Ureter (tissue), 1 donor: ENCODE measurements around the gene KCNMA1. TPM values are rescaled to one million over a fixed set of nuclear protein-coding genes. Genes with fewer than 3 reads are reported as not detected.
"Not testable (repeated sequence)": the region's sequence is repeated elsewhere in the genome, so short reads cannot be mapped to it uniquely, and the experiment has no call there.

Source experiments
- DNase-seq: peaks from one replicate; pipeline ENCODE4 v3.0.0-alpha.2; 2020; ENCODE audit warnings: low spot score
- total RNA-seq: library from RNA; stranded (reverse); gene quantifications from one replicate; pipeline ENCODE4 v1.2.4, GENCODE V29; 2023
- donor health status: DM: yes; HTN: yes; CAD: no.

Gene KCNMA1
- total RNA-seq, 1 donor from 2014 or later: 87.9 TPM

DNA sequence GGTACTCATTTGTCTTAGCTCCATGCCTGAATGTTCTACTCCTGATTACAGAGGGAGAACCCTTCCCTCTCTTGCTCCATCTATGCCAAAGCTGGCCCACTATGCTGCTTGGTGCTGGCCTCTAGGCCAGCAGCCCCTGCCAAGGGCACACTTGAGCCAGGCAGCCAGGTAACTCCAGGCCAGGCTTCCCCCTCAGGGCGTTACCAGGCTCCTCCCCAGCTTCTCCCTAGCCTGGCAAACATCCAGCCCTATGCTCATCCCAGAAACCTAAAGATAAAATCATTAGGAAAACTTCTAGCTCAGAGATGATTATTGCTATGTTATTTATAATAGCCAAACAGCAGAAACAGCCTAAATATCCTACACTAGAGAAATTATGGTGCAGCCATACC, 103.7 kb downstream of the KCNMA1 start:
- DNase-seq: no peak

DNA sequence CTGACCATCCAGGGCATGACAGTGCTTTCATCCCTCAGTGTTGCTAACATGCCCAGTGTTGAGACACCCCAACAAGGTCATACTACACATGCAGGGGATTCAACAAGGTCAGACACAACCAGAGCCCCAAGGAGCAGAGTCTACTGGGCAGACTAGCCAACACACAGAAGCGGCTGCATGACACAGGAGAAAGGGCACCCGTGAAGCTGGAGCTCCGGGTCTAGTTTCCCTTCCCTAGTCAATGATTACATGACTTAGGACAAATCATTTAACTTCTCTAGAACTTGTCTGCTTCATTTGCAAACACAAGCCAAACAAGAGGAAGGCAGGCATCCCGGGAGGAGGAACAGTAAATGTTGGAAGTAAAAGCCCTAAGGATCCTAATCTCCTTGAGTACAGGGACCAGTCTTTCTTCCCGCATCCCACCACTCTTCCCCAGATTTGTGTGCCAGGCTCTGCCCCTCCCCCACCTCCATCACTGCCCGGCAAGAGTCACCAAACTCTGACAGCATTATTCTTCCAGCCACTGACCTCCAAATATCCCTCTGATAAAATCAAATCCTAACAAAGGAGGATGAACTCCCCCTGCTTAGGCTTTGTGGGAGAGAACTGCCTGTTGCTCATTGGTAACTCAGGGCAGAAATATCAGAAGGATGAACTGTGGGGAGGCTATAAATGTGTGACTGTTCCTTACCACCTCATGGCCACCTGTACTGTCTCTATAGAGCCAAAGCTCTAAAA, 104.3 kb downstream of the KCNMA1 start:
- no peak for DNase-seq

DNA sequence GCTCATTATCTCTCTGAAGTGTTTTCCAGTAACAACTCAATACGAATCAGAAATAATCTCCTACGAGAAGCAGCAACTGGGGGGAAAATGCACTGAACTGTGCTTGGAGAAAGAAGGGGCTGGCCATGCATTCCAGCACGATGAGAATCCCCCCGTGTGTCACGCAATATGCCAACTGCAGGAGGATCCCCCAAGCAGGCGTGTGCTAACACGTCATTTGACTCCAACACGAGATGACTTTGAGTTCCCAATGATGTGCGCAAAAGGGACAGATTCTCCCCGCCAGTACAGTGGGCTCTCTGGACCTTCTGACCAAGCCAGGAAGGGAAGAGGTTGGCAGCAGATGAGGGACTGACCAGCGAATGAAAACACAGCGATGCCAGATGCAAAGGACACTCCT, 105.5 kb downstream of the KCNMA1 start:
- DNase-seq: no peak

DNA sequence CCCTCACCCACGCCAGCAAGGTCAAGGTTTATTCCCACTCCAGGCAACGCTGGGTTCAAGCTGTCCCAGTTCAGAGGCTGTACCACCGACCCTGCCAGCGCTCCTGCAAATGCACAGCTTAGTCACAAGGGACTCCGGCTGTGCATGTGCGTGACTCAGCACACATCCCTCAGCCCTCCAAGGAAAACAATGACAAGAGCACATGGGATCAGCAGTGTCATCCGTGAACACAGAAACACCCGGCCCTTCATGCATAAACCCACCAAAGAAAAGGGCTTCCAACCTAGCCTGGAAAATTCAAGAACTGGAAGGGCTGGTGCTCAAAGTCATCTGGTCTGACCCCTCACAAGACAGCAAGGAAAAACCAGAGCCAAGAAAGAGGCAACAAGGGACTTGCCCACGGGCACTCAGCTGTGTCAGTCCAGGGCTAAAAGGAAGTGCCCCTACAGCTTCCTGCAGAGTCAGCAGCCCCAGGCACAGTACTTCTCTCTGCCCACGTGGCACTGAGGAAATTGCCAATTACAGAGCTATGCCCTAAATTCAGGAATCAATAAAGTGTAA, 106.1 kb downstream of the KCNMA1 start:
- no peak for DNase-seq

DNA sequence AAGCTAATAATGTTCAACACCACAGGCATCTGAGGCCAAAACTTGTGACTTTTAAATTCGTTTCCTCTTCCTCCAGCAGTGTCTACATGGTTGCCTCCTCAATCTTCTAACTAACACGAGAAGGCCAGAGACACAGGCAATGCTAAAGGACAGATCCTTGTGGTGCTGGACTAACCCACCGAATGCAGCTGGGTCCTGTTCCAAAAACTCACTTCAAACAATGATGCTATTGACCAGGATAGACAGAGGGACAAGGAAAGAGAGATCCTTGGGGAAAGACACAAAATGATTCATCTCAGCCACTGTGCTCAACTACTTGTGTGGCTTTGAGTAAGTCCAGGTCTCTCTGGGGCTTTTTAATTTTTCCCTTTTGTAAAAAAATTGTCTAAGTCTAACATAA, 107.6 kb downstream of the KCNMA1 start:
- no peak for DNase-seq

DNA sequence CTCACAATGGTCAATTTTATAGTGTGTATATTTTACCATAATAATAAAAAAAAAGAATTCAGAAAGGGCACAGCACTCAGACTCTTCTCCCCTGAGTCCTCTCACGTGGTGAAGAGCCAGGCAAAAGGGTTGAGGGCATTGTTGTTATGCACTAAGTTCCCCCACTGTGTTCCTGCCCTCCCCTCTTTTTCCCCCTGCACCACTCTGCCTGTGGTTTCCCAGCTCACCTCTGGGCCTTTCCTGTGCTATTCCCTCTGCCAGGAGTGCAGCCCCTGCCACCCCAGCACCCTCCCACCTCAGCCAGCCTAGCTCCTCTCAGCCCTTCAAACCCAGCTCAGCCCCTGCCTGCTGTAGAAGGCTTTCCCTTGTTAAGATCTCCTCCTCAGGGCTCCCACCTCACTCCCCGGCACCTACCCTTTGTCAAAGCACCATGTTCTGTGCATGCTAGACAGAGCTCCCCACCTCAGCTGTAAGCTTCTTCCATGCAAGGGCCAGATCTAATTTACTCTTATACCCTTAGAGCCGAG, 108.5 kb downstream of the KCNMA1 start:
- no peak for DNase-seq

DNA sequence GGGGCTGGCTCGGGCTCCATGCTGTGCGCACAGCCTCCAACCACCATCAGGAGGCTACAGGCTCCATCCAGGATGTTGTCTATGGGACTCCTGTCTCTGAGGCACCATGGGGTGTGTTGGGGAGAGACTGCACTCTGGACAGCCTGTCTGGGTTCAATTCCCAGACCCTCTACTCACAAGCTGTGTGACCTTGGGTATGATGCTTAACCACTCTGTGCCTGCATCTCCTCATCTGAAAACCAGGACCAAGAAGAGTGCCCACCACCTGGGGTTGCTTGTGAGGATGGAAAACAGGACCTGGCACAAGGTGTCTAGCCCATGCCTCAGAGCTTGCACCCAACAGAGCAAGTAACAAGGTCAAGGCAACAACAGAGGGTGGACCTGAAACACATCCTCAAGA, 109.8 kb downstream of the KCNMA1 start:
- no peak for DNase-seq

DNA sequence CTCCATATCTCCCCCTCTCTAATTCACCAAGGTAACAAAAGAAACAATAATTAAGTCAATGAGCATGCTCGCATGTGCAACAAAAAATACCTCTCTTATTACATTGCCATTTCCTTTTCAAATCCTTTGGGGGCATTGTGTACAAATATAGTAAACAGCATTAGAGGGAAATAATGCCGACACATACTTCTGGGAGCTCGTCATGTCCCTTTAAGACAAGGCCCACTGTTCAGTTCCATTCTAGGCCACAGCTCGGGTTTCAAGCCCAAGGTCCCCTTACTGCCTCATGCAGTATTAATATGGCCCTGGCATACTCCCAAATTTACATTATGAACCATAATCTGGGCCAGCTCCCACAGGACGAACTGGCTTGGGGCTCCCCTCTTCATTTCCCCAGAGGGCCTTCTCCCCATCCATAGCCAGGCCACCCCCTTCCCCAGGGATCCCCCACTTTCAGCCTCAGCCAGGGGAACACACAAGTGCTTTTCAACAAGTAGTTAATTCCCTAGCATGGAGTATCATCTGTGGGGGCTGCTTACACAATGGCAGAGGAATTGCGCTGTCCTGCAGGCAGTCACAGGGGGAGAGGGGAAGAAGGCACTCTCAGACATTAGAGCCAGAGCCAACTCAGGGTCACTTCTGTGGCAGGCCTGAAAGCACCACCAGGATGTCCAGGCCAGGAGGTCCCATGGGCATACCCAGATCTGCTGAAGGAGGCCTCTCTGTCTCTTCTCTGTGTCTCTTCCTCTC, 110.6 kb downstream of the KCNMA1 start:
- no peak for DNase-seq

DNA sequence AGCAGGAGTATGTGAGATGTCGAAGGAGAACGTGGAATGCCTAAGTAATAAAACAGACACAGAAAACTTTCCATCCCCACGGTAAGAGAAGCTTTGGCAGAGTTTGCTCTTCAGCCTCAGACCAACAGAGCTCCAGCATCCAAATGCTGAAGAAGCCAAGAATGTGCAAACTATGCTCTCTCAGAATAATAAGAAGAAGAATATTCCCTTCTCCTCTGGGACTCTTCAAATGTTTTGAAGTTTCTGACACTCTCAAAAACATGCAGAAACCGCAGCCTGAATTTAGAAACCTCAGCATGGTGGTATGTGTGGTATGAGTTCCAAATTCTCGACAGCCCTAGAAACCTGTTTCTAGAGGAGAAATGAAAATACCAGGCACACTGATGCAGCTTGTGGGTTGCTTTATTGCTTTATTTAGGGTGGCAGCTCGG, 113.3 kb downstream of the KCNMA1 start:
- no peak for DNase-seq

DNA sequence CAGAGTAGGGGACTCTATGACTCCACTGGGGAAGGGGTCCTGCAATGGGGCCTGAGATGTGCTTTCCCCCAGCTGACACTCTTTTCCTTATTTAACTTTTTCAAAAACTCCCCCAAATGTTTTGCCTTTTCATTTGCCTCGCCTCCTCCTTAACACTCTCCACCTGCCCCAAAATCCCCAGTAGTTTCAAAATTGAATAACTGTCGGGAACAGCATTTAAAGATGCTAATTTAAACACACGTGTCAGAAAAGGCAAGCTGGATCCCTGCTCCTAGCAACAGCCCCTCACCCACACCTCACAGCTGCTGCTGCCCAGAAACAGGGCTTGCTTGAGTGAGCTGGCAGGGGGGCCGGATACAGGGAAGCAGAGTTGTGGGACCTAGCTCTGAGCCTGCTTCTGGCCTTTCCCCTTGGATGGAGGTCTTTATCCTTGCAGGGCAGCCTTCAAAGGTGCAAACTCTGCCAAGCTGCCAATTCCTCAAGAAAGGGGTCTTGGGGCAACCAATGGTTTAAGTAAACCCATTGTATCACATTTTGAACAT, 115.3 kb downstream of the KCNMA1 start:
- DNase-seq: no peak

DNA sequence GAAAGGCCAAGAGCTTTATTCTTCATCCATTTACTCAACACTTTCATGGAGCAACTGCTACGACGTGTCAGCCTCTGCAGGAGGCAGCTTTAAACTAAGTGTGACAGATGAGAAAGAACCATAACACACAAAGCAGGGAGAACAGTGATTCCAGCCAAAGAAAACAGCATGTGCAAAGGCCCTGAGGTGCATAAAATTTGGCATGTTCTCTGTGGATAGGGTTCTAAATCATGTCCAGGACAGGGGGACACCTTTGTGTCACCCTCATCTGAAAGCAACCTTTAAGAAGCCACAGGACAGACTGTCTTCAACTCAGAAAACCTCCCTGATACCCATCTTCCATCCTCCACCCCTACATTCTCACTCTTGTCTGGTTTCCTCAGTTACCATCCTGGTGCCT, 116.6 kb downstream of the KCNMA1 start:
- DNase-seq: no peak

DNA sequence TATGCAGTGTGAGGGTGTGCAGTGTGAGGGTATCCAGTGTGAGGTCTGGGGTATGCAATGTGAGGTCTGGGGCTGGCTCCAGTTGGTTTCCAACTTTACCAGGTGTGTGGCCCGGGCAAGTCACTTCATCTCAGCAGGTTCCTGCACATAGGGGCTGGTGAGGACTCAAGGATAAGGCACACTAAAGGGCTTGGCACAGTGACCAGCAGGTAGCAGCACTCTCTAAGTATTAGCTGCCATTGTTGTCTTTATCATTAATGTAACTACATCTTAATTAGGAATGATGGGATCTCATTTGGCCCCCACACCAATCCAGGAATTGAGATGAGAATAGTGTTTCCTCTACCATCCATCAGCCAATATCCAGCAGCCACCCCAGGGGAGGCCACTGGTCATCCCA, 117.3 kb downstream of the KCNMA1 start:
- no peak for DNase-seq

DNA sequence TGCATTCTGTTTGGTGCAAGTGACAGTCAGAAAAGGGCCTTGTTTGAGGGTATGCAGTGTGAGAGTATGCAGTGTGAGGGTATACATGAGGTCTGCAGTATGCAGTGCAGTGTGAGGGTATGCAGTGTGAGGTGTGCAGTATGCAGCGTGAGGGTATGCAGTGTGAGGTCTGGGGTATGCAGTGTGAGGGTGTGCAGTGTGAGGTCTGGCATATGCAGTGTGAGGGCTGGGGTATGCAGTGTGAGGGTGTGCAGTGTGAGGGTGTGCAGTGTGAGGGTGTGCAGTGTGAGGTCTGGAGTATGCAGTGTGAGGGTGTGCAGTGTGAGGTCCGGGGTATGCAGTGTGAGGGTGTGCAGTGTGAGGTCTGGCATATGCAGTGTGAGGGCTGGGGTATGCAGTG, 117.8 kb downstream of the KCNMA1 start:
- not testable (repeated sequence) for DNase-seq

DNA sequence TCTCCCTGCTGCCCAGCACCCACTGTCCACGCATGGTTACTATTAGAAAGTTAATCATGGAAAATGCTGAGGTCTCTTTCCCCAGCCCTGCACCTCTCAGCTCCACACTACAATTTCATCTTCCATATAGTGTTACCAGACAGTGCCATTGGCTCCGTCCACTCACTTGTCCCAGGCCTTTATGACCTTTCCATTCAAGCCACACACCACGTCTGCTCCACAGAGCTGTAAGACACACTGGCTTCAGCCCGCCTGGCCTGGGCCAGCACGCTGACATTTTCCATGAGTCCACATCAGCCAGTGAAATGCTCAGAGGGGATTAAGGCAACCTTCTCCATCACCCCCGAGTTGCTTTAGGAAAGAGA, 118.7 kb downstream of the KCNMA1 start:
- no peak for DNase-seq

DNA sequence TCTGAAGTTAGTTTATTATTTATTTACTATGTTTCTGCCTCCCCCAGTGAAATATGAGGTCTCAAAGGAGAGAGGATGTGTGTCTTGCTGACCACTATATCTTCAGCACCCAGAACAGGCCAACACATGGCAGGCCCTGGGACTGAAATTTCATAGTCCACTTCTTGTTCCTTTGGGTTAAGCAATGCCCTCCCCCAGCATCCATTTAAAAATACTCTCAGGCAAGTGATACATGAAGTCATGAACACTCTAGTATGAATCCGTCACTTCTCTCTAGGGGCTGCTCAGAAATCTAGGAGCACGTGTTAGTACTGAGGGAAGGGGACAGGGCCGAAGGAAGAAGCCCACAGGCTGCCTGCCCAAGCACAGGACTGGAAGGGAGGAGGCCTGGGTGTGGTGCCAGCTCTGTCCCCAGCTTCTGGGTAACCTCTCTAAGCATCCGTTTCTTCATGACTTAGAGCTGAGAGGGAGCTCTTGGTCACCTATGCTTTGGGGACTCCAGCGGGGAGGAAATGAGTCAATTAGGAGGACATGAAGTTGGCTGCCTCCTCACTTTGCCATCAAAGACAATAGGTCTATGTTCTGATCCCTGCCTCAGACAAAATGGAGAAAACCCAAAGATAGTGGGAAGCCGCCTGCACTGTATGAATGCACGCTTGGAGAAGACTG, 119.2 kb downstream of the KCNMA1 start:
- no peak for DNase-seq

DNA sequence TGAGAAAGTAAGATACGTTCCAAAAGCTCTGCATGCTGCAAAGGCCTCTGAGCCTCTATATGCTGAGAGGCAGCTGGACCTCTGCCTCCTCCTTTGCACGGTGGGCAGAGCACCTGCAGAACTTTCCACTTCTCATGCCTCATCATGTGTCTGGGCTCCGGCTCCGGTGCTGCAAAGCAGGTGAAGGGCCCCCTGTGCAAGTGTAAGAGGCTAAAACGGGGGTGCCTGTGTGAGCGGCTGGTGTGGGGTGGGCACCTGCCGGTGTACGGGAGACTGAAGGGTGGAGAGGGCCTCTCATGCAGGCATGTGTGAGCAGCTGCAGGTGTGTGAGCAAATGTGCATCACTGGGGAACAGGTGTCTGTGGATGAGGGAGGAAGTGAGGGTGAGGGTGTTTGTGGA, 121.0 kb downstream of the KCNMA1 start:
- no peak for DNase-seq

DNA sequence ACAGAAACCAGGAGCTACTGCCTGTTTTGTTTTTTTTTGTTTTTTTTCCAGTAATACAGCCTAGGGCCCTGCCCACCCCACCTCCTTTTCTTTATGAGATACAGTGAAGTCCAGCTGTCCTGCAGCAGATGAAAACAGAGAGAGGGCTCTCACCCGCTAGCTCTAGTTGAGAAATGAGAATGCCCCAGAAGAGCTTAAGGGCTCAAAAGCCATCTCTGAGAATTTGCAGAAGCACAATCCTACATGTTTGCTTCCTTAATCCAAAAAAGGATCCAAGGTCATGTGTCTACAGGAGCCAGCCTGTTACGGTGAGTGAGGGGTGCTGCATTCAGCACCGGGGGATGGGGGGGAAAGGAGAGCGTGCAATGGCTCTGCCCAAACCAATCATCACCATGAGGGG, 122.7 kb downstream of the KCNMA1 start:
- no peak for DNase-seq

DNA sequence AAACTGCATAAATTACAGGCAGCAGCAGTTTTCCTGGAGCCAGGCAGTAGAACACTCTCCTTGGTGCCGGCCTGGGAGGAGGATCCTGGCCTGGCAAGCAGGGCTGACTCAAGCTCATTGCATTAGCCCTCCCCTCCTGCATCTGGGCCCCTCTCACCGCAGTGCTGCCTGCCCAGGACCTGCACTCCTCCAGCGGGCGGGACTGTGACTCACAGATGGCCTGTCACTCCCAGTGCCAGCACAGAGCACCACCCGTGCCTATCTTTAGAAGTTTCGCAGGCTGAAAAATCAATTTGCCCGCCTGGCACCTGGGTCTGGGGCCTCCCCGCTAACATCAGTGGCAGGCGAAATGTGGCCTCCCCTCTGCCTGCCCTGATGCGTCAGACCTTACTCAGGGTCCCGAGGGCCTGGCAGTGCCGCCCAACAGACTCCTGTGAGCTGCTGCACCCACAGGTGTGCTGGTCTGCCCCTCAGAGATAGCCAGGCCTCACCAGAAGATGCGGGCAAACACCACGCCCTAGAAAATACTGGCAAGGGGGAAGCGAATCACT, 123.8 kb downstream of the KCNMA1 start:
- no peak for DNase-seq

DNA sequence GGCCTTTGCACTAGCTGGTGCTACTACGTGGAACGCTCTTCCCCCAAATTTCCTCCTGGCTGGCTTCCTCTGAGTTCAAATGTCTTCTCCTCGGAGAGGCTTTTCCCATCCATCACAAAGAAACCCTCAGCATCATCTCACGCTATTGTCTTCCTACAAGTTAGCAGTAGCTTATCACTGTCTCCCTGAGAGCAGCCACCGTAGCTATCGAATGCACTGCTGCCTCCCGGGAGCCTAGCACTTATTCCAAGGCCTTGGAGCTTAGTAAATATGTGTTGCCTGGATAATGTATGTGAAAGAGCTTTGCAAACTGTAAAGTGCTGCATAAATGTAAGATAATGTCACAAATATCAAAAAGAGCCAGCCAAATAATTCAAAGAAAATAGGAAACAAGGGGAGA, 124.4 kb downstream of the KCNMA1 start:
- no peak for DNase-seq

DNA sequence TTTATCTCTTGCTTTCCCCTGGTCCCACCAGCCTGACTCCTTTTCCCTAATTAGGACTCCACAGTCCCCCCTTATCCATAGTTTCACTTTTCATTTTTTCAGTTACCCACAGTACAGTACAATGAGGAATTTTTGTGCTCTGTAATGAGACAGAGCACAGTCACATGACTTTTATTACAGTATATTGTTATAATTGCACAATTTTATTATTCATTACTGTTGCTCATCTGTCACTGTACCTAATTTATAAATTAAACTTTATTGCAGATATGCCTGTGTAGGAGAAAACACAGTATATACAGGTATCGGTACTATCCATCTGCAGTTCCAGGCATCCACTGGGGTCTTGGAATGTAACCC, 125.4 kb downstream of the KCNMA1 start:
- DNase-seq: no peak

DNA sequence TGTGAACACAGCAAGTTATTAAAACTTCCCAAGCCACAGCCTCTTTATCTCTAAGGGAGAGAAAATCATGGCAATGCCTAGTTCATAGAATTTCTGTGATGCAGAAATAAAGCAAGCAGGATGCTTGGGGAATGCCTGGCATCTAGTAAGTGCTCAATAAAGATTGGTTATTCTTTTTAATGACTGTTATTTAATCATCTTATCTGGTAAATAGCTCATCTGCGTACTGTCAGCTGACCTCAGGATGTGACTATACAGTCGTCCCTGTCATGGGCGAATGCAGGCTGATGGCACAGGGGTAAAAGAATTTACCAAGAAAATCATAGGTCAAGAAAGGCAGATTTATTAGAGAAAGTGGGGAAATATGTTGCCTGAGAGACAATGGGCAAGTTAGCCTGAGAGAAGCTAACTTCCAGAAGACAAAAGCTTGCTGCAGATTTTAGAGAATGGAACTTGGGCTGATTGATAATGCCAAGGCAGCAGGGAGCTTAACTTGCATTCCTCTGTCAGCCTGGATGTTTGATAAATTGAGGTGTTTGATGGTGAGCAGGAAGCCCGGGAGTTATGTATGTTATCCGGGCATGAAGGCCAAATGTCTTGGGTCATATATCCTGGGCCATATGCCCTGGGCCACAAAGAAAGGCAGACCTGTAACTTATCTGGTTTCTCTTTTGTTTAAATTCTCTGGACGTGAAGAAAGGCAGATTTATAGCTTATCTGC, 126.0 kb downstream of the KCNMA1 start:
- DNase-seq: no peak
